AG04449 (cell line): ENCODE data around the gene PAIP2.

ENCODE experiments used
- CTCF ChIA-PET: fragments of 350-600 bp; formaldehyde crosslinking; extraction: SDS; loops from one replicate; lab custom pipeline; 2021; ENCODE audit warnings: antibody characterized with exemption; lab: Yijun Ruan, JAX
- POLR2A ChIA-PET: fragments of 400-600, 350-600 bp; formaldehyde crosslinking; extraction: SDS; loops from one replicate; lab custom pipeline; 2020; ENCODE audit warnings: antibody characterized with exemption, inconsistent platforms; lab: Yijun Ruan, JAX
- DNase-seq: peaks from one replicate; pipeline ENCODE4 v3.0.0-alpha.2; 2010; ENCODE audit warnings: low read depth, low spot score
- H3K4me3 ChIP-seq: 2 replicates; pipeline ENCODE4 v1.5.1; 2011; ENCODE audit warnings: low read depth, mild to moderate bottlenecking, control low read depth, low read length
- TF ChIP-seq, protein P1 (sequence below): IDR thresholded peaks from one replicate; pipeline ENCODE4 v1.5.1; 2011; ENCODE audit warnings: mild to moderate bottlenecking, moderate library complexity, low read length, control low read depth, inconsistent platforms; ENCODE audit not compliant: insufficient read depth; ENCODE audit errors: missing control alignments

PAIP2 gene

DNA sequence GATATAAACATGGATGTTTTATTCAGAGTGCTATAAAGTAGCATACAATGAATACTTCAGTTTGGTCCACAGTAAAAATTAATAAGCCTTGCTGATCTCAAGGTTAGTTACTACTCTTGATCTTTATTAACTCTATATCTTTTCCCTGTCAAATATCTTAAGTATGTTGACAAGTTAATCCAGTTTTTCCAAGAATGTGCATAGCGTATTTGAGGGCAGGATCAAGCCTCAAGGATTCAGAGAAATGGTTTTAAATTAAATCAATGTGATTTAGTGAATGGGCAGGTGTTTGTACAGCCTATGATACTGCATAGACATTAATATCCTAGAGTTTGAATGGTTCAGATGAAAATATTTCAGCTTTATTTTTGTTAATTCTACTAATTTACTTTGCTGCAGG is 27.4 kb upstream of the PAIP2 start:
- H3K4me3 ChIP-seq = no peak overlapping the region
- POLR2A ChIA-PET = no interaction called here
- DNase-seq = no peak
- CTCF ChIA-PET = no interaction called here
- TF ChIP-seq, protein P1, sequence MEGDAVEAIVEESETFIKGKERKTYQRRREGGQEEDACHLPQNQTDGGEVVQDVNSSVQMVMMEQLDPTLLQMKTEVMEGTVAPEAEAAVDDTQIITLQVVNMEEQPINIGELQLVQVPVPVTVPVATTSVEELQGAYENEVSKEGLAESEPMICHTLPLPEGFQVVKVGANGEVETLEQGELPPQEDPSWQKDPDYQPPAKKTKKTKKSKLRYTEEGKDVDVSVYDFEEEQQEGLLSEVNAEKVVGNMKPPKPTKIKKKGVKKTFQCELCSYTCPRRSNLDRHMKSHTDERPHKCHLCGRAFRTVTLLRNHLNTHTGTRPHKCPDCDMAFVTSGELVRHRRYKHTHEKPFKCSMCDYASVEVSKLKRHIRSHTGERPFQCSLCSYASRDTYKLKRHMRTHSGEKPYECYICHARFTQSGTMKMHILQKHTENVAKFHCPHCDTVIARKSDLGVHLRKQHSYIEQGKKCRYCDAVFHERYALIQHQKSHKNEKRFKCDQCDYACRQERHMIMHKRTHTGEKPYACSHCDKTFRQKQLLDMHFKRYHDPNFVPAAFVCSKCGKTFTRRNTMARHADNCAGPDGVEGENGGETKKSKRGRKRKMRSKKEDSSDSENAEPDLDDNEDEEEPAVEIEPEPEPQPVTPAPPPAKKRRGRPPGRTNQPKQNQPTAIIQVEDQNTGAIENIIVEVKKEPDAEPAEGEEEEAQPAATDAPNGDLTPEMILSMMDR = no peak

DNA sequence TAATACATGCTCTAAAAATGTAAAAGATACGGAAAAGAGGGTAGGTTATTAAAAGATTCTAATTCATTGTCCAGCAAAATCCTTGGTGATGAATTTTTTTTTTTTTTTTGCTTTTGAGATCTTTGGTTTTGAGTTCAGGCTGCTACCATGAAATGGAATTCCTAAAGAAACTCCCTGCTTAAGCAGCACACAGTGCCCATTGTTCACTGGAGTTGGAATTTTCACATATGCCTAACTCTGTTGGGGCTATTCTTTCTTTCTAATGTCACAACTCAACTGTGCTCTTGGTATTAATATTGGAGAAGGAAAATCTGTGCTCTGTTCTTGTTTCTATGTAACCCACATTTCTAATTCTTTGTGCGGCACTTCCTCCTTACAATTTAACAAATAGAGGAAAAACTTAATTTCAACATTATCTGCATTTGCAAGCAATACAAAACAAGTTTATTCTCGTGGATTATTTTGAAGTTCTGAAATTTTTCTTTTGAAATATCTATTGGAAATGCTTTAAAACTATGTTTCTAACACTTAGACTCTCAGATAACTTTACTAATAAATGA is 26.5 kb upstream of the PAIP2 start:
- DNase-seq = no peak
- CTCF ChIA-PET = interaction anchor here (1.0 kb wide), 1 partner anchor 22 kb away, joined by 4 read pairs; the partner anchor contains the start of gene MATR3

DNA sequence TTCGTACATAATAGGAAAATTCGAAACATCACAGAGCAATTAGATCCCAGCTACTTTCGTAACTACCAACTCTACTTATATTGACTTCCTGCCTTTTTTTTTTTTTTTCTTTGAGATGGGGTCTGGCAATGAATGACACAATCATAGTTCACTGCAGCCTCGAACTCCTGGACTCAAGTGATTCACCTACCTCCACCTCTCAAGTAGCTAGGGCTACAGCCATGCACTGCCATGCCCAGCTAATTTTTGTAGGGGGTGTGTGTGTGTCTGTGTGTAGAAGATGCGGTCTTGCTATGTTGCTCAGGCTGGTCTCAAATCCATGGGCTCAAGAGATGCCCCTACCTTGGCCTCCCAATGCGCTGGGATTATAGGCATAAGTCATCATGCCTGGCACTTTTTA is 5.8 kb upstream of the PAIP2 start:
- CTCF ChIA-PET = interaction anchor here (0.6 kb wide), 1 partner anchor 60 kb away, joined by 4 read pairs; no protein-coding TSS in a partner anchor

More for the DNA sequence above, 26.5 kb upstream of the PAIP2 start:
- H3K4me3 ChIP-seq = no peak overlapping the region
- POLR2A ChIA-PET = no interaction called here
- TF ChIP-seq, protein P1 = no peak

DNA sequence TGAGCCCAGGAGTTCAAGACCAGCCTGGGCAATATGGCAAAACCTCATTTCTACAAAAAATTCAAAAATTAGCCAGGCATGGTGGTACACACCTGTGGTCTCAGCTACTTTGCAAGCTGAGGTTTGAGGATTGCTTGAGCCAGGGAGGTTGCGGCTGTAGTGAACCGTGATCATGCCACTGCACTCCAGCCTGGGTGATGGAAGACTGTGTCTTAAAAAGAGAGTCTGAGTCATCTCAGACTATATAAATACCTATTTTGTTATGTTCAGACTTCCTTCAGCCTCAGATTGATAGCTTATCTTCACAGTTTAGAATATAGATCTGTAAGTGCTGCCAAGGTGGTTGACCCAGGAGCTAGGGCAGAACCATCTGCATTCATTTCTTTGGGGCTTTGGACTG is 1.6 kb upstream of the PAIP2 start:
- CTCF ChIA-PET = interaction anchor here (1.0 to 2.8 kb wide), 5 partner anchors 8 to 64 kb away, joined by 3 to 29 read pairs (median 4); no protein-coding TSS in a partner anchor
- TF ChIP-seq, protein P1 = no peak
- no peak for DNase-seq
- POLR2A ChIA-PET = no interaction called here
- no peak overlapping the region for H3K4me3 ChIP-seq

More for the DNA sequence above, 5.8 kb upstream of the PAIP2 start:
- TF ChIP-seq, protein P1 = no peak
- POLR2A ChIA-PET = no interaction called here
- no peak for DNase-seq
- H3K4me3 ChIP-seq = no peak overlapping the region

DNA sequence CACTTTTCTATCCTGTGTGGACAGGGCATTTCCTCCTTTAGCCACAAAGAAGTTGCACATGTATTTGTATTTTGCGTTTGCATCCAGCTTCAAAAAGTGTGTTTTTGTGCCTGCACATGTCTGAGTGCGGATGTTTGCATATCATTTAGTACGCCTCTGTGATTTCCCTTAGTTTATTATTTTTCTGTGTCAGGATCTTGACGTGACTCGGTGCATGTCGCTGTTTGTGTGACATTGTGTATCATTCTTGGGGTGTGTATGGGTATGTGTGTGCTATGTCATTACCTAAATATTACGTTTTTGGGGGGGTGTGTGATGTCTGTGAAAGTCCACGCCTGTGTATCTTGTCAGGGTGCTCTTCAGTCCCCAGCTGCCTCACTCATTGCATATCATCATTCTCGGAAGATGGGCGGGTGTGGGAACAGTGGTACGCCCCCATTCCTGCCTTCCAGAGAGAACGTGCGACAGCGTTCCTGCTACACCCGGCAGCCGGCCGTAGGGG is 416 bp upstream of the PAIP2 start:
- peak overlapping the region; percentile 100 for H3K4me3 ChIP-seq
- CTCF ChIA-PET = interaction anchor here (0.6 to 2.8 kb wide), 15 partner anchors 9 to 798 kb away, joined by 3 to 29 read pairs (median 4); partner anchors contain the start of gene ETF1
- no peak for DNase-seq
- POLR2A ChIA-PET = interaction anchor here (0.7 to 1.8 kb wide), 6 partner anchors 14 to 766 kb away, joined by 3 to 20 read pairs (median 3); partner anchors contain the start of genes HSPA9 and MATR3
- TF ChIP-seq, protein P1 = no peak

DNA sequence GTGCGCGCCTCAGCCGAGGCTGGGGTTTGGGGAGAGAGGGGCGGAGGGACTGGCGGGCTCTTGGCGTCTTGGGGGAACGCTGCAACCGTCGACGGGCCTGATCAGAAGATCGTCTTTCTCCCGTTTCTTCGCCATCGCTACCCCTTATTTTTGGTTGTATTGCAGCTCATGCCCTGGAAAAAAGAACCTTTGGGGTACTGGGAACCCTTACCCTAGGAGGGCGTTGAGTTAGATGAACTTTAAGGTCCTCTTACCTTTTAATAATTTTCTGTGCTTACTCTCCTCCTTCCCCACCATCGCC is 719 bp downstream of the PAIP2 start:
- CTCF ChIA-PET = interaction anchor here (0.7 to 2.8 kb wide), 16 partner anchors 10 to 799 kb away, joined by 3 to 29 read pairs (median 4); partner anchors contain the start of gene ETF1
- no peak for DNase-seq
- TF ChIP-seq, protein P1 = no peak
- POLR2A ChIA-PET = interaction anchor here (0.6 to 1.8 kb wide), 7 partner anchors 13 to 767 kb away, joined by 3 to 20 read pairs (median 4); partner anchors contain the start of genes HSPA9, MATR3 and UBE2D2
- peak overlapping the region; percentile 100 for H3K4me3 ChIP-seq
